Left lung (tissue), 10 donors: ENCODE results near the gene CHRND. TPM values are rescaled to one million over a fixed set of nuclear protein-coding genes. Genes with fewer than 3 reads are reported as not detected.
A peak's percentile ranks its signal among the peaks of the same experiment; 100 is the strongest.

ENCODE experiments used
- ATAC-seq: fragments of 200-7000 bp; cut with Tn5 transposase; one replicate; pipeline ENCODE4 v1.9.1; 2020; ENCODE audit warnings: moderate library complexity
- DNase-seq, 4 donors: peaks; one replicate each; pipeline ENCODE4 v3.0.0-alpha.2; 2013 to 2020
- H3K27ac ChIP-seq, 2 donors: fragments of 200-600 bp; sonication (generic) in 1 of 2; one replicate each; pipeline versions ENCODE4 v1.5.0 to v1.8.0; 2020 to 2021
- H3K27me3 ChIP-seq, 2 donors: fragments of 200-600 bp; sonication (generic) in 1 of 2; one replicate each; pipeline versions ENCODE4 v1.5.0 to v1.8.0; 2020 to 2021
- H3K36me3 ChIP-seq, 2 donors: fragments of 200-600 bp; sonication (generic) in 1 of 2; one replicate each; pipeline versions ENCODE4 v1.5.0 to v1.8.0; 2020 to 2021
- H3K4me1 ChIP-seq, 2 donors: fragments of 200-600 bp; one replicate each; pipeline ENCODE4 v1.8.0; 2021
- H3K4me3 ChIP-seq, 2 donors: fragments of 200-600 bp; sonication (generic) in 1 of 2; one replicate each; pipeline versions ENCODE4 v1.5.0 to v1.8.0; 2020 to 2021; ENCODE audit warnings: mild to moderate bottlenecking in 1 of 2
- H3K9me3 ChIP-seq, 2 donors: fragments of 200-600 bp; sonication (generic) in 1 of 2; one replicate each; pipeline versions ENCODE4 v1.5.0 to v1.8.0; 2020 to 2021
- intact Hi-C, 2 donors: fragments of 100-400 bp; cut with DNase I; formaldehyde crosslinking; loops; one replicate each; pipeline versions ENCODE4 v1.11.2 to v1.14.2; 2022
- polyA plus RNA-seq, 6 donors: library from polyadenylated mRNA; unstranded; fragments of 120-200 nt; gene quantifications; one replicate each; pipeline ENCODE4 v1.2.1, GENCODE V29; 2013; ENCODE audit not compliant: insufficient read length in 6 of 6
- total RNA-seq, 2 donors: library from RNA; stranded (reverse); fragmentation: NEBNext Ultra II Directional; extraction: Animal tissue kit (Norgen Biotek cat#: 25700); gene quantifications; one replicate each; pipeline ENCODE4 v1.2.1, GENCODE V29; 2021
- TF ChIP-seq, protein P1 (sequence below), 2 donors: fragments of 200-600 bp; sonication (generic) in 1 of 2; IDR thresholded peaks; one replicate each; pipeline versions ENCODE4 v1.5.0 to v1.8.0; 2021; ENCODE audit warnings: antibody characterized with exemption in 2 of 2
- donor health status: DM: no; HTN: yes; CAD: no.
- donor health status: DM: no; HTN: no; CAD: no.

CHRND gene
- total and polyA plus RNA-seq, 8 donors: not detected

GRCh38 chr2:232571026-232571474, 45.1 kb downstream of the CHRND start:
- DNase-seq (no peak), ATAC-seq (peak; percentile 61)
- Histone ChIP-seq H3K9me3 (no peaks in the 10 kb centered on the region), H3K27me3 (no peaks in the 10 kb centered on the region), H3K27ac (no peak overlapping the region), H3K4me1 (peaks cover 0 to 5% of the 10 kb centered on the region in 2 donors), H3K4me3 (no peak overlapping the region), H3K36me3 (peaks cover 0 to 97% of the 10 kb centered on the region in 2 donors)
- TF ChIP-seq, protein P1, sequence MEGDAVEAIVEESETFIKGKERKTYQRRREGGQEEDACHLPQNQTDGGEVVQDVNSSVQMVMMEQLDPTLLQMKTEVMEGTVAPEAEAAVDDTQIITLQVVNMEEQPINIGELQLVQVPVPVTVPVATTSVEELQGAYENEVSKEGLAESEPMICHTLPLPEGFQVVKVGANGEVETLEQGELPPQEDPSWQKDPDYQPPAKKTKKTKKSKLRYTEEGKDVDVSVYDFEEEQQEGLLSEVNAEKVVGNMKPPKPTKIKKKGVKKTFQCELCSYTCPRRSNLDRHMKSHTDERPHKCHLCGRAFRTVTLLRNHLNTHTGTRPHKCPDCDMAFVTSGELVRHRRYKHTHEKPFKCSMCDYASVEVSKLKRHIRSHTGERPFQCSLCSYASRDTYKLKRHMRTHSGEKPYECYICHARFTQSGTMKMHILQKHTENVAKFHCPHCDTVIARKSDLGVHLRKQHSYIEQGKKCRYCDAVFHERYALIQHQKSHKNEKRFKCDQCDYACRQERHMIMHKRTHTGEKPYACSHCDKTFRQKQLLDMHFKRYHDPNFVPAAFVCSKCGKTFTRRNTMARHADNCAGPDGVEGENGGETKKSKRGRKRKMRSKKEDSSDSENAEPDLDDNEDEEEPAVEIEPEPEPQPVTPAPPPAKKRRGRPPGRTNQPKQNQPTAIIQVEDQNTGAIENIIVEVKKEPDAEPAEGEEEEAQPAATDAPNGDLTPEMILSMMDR (IDR thresholded peaks at IDR 0.05): no peak
- intact Hi-C loops: no loop called here

- H3K4me1 ChIP-seq: peaks cover 0 to under 1% of the 10 kb centered on the region in 2 donors
- no peak overlapping the region for H3K4me3 ChIP-seq
- intact Hi-C loops: no loop called here
- H3K27me3 ChIP-seq: no peaks in the 10 kb centered on the region
- H3K9me3 ChIP-seq: no peaks in the 10 kb centered on the region
- H3K27ac ChIP-seq: no peak overlapping the region
- no peak for DNase-seq
- ATAC-seq: no peak
- peaks cover 0 to 92% of the 10 kb centered on the region in 2 donors for H3K36me3 ChIP-seq
- TF ChIP-seq, protein P1 (IDR thresholded peaks at IDR 0.05): no peak
Observed at GRCh38 chr2:232573042-232573441, 47.1 kb downstream of the CHRND start.

GRCh38 chr2:232573771-232574435, 47.9 kb downstream of the CHRND start:
- Histone ChIP-seq H3K4me1 (no peaks in the 10 kb centered on the region), H3K4me3 (no peak overlapping the region), H3K9me3 (no peaks in the 10 kb centered on the region), H3K27ac (no peak overlapping the region), H3K36me3 (peaks cover 0 to 84% of the 10 kb centered on the region in 2 donors), H3K27me3 (no peaks in the 10 kb centered on the region)
- TF ChIP-seq, protein P1 (IDR thresholded peaks at IDR 0.05): no peak
- intact Hi-C loops: no loop called here
- DNase-seq (no peak), ATAC-seq (no peak)

- TF ChIP-seq, protein P1 (IDR thresholded peaks at IDR 0.05): no peak
- Histone ChIP-seq H3K27ac (no peak overlapping the region), H3K4me3 (no peak overlapping the region), H3K4me1 (no peaks in the 10 kb centered on the region), H3K36me3 (peaks cover 0 to 81% of the 10 kb centered on the region in 2 donors), H3K27me3 (no peaks in the 10 kb centered on the region), H3K9me3 (no peaks in the 10 kb centered on the region)
- intact Hi-C loops: no loop called here
- no peak for DNase-seq
- no peak for ATAC-seq
Observed at GRCh38 chr2:232574674-232575403, 48.9 kb downstream of the CHRND start.

DNA sequence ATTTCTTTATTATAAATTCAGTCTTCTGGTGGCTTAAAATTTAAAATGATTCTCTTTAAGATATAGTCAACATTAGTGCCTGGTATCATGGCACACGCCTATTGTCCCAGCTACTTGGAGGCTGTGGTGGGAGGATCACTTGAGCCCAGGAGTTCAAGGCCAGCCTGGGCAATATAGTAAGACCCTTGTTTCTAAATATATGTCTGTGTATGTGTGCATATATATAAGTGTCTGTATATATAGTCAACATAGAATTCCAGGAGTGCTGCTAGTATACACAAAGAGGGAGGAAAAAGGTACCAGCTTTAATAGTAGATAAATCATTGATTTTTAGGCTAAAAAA, 49.4 kb downstream of the CHRND start:
- no peak for ATAC-seq
- intact Hi-C loops: no loop called here
- Histone ChIP-seq H3K27ac (no peak overlapping the region), H3K36me3 (peaks cover 0 to 77% of the 10 kb centered on the region in 2 donors), H3K27me3 (no peaks in the 10 kb centered on the region), H3K9me3 (no peaks in the 10 kb centered on the region), H3K4me3 (no peak overlapping the region), H3K4me1 (no peaks in the 10 kb centered on the region)
- TF ChIP-seq, protein P1 (IDR thresholded peaks at IDR 0.05): no peak
- no peak for DNase-seq
